ENCODE measurements around the gene SLC23A3.

The SLC23A3 gene

DNA sequence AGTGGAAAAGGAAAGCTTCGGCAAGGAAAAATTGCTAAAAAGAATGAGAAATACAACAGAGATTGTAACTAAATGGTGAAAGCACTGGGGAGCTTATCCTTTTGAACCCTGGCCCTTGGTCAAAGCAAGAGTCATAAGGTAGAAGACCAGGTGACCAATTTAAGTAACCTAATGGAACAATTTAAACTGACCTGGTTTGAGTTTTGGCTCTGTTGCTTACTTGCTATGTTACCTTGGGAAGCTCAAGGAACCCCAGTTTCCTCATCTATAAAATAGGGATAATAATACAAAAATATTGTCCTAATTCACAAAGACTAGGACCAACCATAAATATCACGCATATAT lies 57.8 kb downstream of the SLC23A3 start:
- no peak for DNase-seq (ENCODE audit: low read depth in 3 of 3)

Data from stimulated activated CD4-positive, alpha-beta T cell treated with anti-CD3 and anti-CD28 coated beads, TNF-alpha, amount 100 ng/mL, for 4 hours (primary cell).